Chondrocyte (in vitro differentiated cells): Measurements from ENCODE around the gene CUEDC1. TPM values are rescaled to one million over a fixed set of nuclear protein-coding genes. Genes with fewer than 3 reads are reported as not detected.

Experiments used
- DNase-seq: peaks from one replicate; pipeline ENCODE4 v3.0.0; 2021; ENCODE audit warnings: mixed read lengths, low spot score
- H3K27ac Mint-ChIP-seq: one replicate; pipeline ENCODE4 v1.8.0; 2021; ENCODE audit warnings: mild to moderate bottlenecking, moderate library complexity, mixed read lengths; ENCODE audit not compliant: unreplicated experiment
- H3K27me3 Mint-ChIP-seq: 2 replicates; pipeline ENCODE4 v1.8.0; 2021; ENCODE audit warnings: low read depth, mixed read lengths
- H3K36me3 Mint-ChIP-seq: 2 replicates; pipeline ENCODE4 v1.8.0; 2021; ENCODE audit warnings: low read depth, mixed read lengths
- H3K4me1 Mint-ChIP-seq: 2 replicates; pipeline ENCODE4 v1.8.0; 2021; ENCODE audit warnings: low read depth, mild to moderate bottlenecking, mixed read lengths
- H3K4me3 Mint-ChIP-seq: one replicate; pipeline ENCODE4 v1.8.0; 2021; ENCODE audit warnings: mild to moderate bottlenecking, moderate library complexity, mixed read lengths; ENCODE audit not compliant: unreplicated experiment
- H3K9me3 Mint-ChIP-seq: 2 replicates; pipeline ENCODE4 v1.8.0; 2021; ENCODE audit warnings: low read depth, mixed read lengths
- total RNA-seq: library from RNA; stranded (reverse); gene quantifications from 3 replicates; pipeline ENCODE4 v1.2.1, GENCODE V29; 2021
- TF ChIP-seq, protein P1 (sequence below): fragments of 200-600 bp; sonication (generic); IDR thresholded peaks from 2 replicates; pipeline ENCODE4 v1.5.0; 2021; ENCODE audit warnings: antibody characterized with exemption, mild to moderate bottlenecking, moderate library complexity

Gene CUEDC1
- total RNA-seq, 1 donor from 2014 or later: 41.9 TPM

DNA sequence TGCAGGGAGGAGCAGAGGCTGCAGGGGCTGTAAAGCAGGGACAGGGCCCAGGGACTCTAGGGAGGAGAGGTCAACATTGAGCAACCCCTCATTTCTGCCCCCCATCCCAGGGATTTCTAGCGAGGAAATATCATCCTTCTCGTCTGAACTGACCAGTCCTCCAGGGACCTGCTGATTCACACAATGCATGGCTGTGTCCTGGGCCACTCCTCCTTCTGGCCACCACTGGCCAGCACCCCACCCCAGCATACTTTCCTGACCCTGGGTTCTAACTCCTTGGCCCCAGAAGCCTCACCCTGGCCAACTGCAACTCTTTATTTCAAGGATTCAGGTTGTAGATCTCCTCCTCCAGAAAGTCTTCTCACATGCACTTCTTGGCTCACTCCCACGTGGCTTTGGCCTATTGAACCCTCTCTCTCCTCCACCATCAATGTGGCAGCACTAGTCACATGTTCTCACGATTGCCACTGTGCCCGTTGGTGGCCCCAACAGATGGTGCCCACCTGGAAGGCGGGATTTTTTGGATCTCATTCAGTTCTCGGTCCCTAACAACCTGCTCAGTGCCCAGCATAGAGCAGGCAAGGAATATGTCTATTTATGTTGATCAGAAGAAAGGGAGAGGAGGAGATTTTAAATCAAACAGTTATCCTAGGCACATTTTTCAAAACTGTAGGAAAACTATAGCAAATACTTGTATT is 41.5 kb downstream of the CUEDC1 start:
- DNase-seq: no peak
- Mint-ChIP-seq H3K9me3 (no peaks in the 10 kb centered on the region), H3K4me3 (no peak overlapping the region), H3K27me3 (no peaks in the 10 kb centered on the region), H3K4me1 (peaks cover 57% of the 10 kb centered on the region), H3K27ac (no peak overlapping the region), H3K36me3 (no peaks in the 10 kb centered on the region)
- TF ChIP-seq, protein P1, sequence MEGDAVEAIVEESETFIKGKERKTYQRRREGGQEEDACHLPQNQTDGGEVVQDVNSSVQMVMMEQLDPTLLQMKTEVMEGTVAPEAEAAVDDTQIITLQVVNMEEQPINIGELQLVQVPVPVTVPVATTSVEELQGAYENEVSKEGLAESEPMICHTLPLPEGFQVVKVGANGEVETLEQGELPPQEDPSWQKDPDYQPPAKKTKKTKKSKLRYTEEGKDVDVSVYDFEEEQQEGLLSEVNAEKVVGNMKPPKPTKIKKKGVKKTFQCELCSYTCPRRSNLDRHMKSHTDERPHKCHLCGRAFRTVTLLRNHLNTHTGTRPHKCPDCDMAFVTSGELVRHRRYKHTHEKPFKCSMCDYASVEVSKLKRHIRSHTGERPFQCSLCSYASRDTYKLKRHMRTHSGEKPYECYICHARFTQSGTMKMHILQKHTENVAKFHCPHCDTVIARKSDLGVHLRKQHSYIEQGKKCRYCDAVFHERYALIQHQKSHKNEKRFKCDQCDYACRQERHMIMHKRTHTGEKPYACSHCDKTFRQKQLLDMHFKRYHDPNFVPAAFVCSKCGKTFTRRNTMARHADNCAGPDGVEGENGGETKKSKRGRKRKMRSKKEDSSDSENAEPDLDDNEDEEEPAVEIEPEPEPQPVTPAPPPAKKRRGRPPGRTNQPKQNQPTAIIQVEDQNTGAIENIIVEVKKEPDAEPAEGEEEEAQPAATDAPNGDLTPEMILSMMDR: no peak

DNA sequence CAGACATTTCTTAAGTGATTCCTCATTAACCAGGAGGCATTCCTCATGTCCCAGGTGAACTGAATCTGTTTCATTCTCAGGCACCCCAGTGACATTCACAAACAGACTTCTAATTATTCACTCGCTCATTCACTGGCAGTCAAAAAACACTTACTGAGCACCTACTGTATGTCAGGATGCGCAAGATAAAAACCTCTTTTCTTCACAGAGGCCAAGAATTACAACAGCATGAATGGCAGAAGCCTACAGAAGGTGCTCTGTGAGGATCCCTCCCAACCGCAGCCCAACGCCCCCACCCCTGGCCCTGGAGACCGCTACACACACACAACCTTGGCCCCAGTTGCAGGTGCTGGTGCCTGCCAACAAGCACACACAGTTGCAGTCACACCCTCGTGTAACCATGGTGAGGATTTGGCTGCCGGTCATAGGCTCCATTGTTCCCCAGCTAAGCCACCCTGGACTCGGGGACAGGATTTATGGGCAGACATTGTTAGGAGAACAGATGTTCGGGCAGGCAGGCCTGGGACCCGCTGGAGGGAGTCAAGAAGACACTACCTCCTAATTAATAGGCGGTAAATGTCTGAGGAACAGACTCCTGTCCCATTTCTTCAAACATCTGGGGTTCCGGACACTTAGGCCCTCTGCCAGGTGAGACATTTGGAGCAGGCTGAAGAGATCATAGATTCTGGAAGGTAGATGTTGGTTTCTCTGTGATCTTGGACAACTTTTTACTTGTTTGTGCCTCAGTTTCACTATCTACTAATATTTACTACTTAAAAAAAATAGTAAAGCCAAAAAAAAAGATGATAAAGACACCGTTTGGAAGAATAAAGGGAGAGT is 43.2 kb downstream of the CUEDC1 start:
- Mint-ChIP-seq H3K36me3 (no peaks in the 10 kb centered on the region), H3K4me1 (peaks cover 43% of the 10 kb centered on the region), H3K27ac (no peak overlapping the region), H3K9me3 (no peaks in the 10 kb centered on the region), H3K4me3 (no peak overlapping the region), H3K27me3 (no peaks in the 10 kb centered on the region)
- DNase-seq: no peak
- TF ChIP-seq, protein P1: no peak

DNA sequence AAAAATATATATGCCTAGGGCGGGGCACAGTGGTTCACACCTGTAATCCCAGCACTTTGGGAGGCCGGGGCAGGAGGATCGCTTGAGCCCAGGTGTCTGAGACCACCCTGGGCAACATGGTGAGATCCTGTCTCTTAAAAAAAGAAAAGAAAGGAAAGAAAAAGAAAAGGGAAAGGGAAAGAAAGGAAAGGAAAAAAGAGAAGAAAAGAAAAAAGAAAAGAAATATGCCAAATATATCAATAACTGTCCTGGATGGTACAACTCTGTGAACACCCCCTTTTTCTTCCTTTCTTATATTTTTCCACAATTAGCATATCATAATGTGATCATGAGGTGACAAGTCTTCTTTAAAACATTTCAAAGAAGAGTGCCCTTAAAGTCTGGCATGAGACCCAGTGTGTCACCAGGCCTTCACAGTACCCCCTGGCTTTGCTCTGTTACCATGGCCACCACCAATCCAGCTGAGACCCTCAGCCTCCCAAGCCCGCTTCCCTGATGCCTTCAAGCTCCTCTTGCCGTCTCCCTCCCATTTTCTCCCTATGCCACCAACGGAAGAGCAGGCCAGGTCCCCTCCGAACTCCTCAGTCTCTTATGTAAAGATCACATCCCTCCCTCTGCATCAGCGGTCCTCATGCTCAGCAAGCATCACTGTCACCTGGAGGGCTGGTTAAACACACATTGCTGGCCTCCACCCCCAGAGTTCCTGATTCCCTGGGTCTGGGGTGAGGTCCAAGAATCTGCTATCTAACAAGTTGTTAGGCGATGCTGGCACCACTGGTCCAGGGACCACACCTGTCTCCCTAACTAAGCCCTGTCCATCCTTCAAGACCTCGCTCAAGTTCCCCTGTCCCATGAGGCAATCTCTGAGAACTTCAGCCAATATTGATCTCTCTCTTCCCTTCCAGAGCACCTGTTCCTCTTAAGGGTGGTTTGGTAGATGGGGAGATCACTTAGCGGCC is 44.5 kb downstream of the CUEDC1 start:
- Mint-ChIP-seq H3K4me1 (peaks cover 36% of the 10 kb centered on the region), H3K9me3 (no peaks in the 10 kb centered on the region), H3K36me3 (no peaks in the 10 kb centered on the region), H3K4me3 (no peak overlapping the region), H3K27ac (no peak overlapping the region), H3K27me3 (no peaks in the 10 kb centered on the region)
- no peak for DNase-seq
- TF ChIP-seq, protein P1: no peak

DNA sequence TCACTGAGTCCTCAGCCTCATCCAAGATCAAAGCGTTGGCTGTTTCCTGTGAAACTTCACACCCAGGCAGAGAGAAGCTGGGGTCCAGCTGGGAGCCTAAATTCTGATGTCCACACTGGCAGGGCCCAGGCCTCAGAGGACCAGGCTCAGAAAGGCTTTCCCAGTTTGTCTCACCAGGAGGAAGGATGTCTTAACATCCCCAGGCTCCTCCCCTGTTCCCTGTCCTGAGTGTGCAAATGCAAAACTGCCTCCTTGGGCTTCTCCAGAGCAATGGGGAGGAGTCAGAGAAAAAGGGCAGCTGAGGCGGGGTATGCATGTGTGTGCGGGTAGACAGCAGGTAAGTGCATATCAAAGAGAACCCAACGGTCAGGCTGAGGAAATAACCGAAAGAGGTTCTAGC is 45.7 kb downstream of the CUEDC1 start:
- no peak overlapping the region for H3K4me3 Mint-ChIP-seq
- no peaks in the 10 kb centered on the region for H3K9me3 Mint-ChIP-seq
- H3K27me3 Mint-ChIP-seq: no peaks in the 10 kb centered on the region
- no peak for DNase-seq
- H3K36me3 Mint-ChIP-seq: no peaks in the 10 kb centered on the region
- TF ChIP-seq, protein P1: no peak
- H3K4me1 Mint-ChIP-seq: peaks cover 24% of the 10 kb centered on the region
- no peak overlapping the region for H3K27ac Mint-ChIP-seq

DNA sequence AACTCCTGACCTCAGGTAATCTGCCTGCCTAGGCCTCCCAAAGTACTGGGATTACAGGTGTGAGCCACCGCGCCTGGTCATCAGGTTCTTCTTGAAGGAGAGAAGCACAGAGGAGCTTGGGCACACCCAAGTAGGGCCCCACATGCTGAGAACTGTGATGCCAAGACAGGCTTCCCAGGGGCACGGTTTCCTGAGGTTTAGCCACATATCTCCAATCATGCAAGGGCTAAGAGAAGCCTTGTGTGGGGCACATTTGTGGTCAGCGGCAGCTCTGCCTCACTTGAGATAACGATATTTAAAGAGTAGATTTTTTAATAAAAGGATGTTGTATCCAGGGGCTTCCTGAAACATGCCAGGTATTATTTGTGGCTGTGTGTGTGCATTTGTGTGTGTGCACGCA is 46.9 kb downstream of the CUEDC1 start:
- H3K9me3 Mint-ChIP-seq: no peaks in the 10 kb centered on the region
- no peak overlapping the region for H3K27ac Mint-ChIP-seq
- no peaks in the 10 kb centered on the region for H3K27me3 Mint-ChIP-seq
- no peak overlapping the region for H3K4me3 Mint-ChIP-seq
- peaks cover 21% of the 10 kb centered on the region for H3K4me1 Mint-ChIP-seq
- H3K36me3 Mint-ChIP-seq: no peaks in the 10 kb centered on the region
- TF ChIP-seq, protein P1: no peak
- no peak for DNase-seq
